ENCODE data around the gene RFTN1. TPM values are rescaled to one million over a fixed set of nuclear protein-coding genes. Genes with fewer than 3 reads are reported as not detected.
A peak's percentile ranks its signal among the peaks of the same experiment; 100 is the strongest.

Gene RFTN1
- total RNA-seq, 1 donor from 2014 or later: 21.4 TPM

GRCh38 chr3:16286161-16286560 lies 227.3 kb downstream of the RFTN1 start:
- DNase-seq (ENCODE audit: low read depth in 2 of 2): no peak

- DNase-seq (ENCODE audit: low read depth in 2 of 2): no peak
Measured at GRCh38 chr3:16284633-16285032, 228.9 kb downstream of the RFTN1 start.

- peak; percentile 24 to 93 for DNase-seq (ENCODE audit: low read depth in 2 of 2)
Measured at GRCh38 chr3:16280671-16281070, 232.8 kb downstream of the RFTN1 start.

- no peak for DNase-seq (ENCODE audit: low read depth in 2 of 2)
Measured at GRCh38 chr3:16279010-16279801, 234.3 kb downstream of the RFTN1 start.

GRCh38 chr3:16277471-16277870 lies 236.0 kb downstream of the RFTN1 start:
- peak; percentile 35 to 76 for DNase-seq (ENCODE audit: low read depth in 2 of 2)

GRCh38 chr3:16273867-16274266 lies 239.6 kb downstream of the RFTN1 start:
- no peak for DNase-seq (ENCODE audit: low read depth in 2 of 2)

- no peak for DNase-seq (ENCODE audit: low read depth in 2 of 2)
Measured at GRCh38 chr3:16272588-16272987, 240.9 kb downstream of the RFTN1 start.

- no peak for DNase-seq (ENCODE audit: low read depth in 2 of 2)
Measured at GRCh38 chr3:16270855-16271254, 242.6 kb downstream of the RFTN1 start.

- DNase-seq (ENCODE audit: low read depth in 2 of 2): no peak
Measured at GRCh38 chr3:16266714-16267113, 246.8 kb downstream of the RFTN1 start.

Other genes with a start within 250 kb of the RFTN1 start
- gene DPH3, start 248.8 kb downstream of the RFTN1 start, total RNA-seq: 17.9 and 29.8 TPM in 2 replicates
- gene OXNAD1, start 248.5 kb downstream of the RFTN1 start, total RNA-seq: 5.9 and 16.3 TPM in 2 replicates
- gene DAZL, start 91.7 kb upstream of the RFTN1 start, total RNA-seq: not detected in 2 replicates